ENCODE data around the gene SFMBT2. TPM values are rescaled to one million over a fixed set of nuclear protein-coding genes. Genes with fewer than 3 reads are reported as not detected.

Gene SFMBT2
- total RNA-seq, 4 donors from 2014 or later: 0.60 to 8.6 (median 2.5) TPM

DNA sequence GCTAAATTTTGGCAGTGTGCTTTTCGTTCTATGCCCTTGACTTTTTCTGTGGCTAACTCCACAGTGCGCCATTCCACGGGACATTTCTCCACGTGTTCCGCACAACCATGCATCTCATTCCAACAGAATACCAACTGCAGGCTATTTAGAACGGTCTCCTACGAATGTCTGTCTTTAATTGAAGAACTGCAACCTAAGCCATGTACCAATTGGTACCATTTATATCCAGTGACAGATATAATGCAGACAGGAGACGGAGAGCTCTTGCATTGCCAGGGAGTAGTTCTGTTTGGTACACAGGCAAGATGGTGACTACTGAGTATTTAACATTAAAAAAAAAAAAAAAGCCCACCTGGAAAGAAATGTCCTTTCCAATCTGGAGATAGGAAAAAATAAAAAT, 9.1 kb downstream of the SFMBT2 start:
- TF ChIP-seq POLR2AphosphoS5 (IDR thresholded peaks at IDR 0.05): no peak
- no peak for TF ChIP-seq POLR2A (IDR thresholded peaks at IDR 0.05)
- no peak for TF ChIP-seq EP300 (IDR thresholded peaks at IDR 0.05; ENCODE audit: low read depth)
- TF ChIP-seq, protein P1, sequence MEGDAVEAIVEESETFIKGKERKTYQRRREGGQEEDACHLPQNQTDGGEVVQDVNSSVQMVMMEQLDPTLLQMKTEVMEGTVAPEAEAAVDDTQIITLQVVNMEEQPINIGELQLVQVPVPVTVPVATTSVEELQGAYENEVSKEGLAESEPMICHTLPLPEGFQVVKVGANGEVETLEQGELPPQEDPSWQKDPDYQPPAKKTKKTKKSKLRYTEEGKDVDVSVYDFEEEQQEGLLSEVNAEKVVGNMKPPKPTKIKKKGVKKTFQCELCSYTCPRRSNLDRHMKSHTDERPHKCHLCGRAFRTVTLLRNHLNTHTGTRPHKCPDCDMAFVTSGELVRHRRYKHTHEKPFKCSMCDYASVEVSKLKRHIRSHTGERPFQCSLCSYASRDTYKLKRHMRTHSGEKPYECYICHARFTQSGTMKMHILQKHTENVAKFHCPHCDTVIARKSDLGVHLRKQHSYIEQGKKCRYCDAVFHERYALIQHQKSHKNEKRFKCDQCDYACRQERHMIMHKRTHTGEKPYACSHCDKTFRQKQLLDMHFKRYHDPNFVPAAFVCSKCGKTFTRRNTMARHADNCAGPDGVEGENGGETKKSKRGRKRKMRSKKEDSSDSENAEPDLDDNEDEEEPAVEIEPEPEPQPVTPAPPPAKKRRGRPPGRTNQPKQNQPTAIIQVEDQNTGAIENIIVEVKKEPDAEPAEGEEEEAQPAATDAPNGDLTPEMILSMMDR (IDR thresholded peaks at IDR 0.05): no peak
- H3K27ac ChIP-seq: no peak overlapping the region
- DNase-seq: no peak
- H3K27me3 ChIP-seq: no peaks in the 10 kb centered on the region
- no peaks in the 10 kb centered on the region for H3K9me3 ChIP-seq
- no peaks in the 10 kb centered on the region for H3K4me1 ChIP-seq
- in situ Hi-C loops (cut with MboI; ENCODE audit: low pct_ligation_motif_present in 1 of 4, low pct_unique_long_range_greater_than_20kb in 1 of 4, low sequenced_read_pairs in 3 of 4): loop anchor here (10.0 to 25.0 kb wide), 4 partner anchors 137 to 739 kb away; no protein-coding TSS in a partner anchor
- no peak overlapping the region for H3K4me3 ChIP-seq
- intact Hi-C loops (cut with DNase I; ENCODE audit: low total_unique reads): no loop called here
- WGBS, 2 donors (ENCODE audit: low coverage in 1 of 2): 94 to 97% methylated on average over 6 to 8 of the region's 8 CpGs
- no peaks in the 10 kb centered on the region for H3K36me3 ChIP-seq

DNA sequence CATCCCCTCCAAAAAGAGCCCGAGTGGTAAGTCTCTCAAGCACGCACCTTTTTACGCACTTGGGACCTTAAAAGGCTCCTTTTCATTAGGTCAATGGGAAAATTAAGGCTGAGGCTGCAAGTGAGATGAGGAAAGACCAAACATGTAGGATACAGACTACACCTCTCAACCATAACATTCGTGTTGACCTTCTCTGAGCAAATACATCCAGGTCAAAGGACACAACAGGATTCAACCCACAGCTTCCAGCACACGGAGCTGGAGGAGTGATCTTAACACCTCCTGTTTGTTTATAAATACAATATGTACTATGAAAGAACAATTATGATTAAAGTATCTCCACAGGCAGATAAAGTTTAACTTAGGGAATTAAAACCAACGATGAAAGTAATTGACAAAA, 9.7 kb downstream of the SFMBT2 start:
- no peak overlapping the region for H3K4me3 ChIP-seq
- H3K27me3 ChIP-seq: no peaks in the 10 kb centered on the region
- H3K4me1 ChIP-seq: no peaks in the 10 kb centered on the region
- no peaks in the 10 kb centered on the region for H3K9me3 ChIP-seq
- in situ Hi-C loops (cut with MboI; ENCODE audit: low pct_ligation_motif_present in 1 of 4, low pct_unique_long_range_greater_than_20kb in 1 of 4, low sequenced_read_pairs in 3 of 4) (loop anchor here (10.0 to 25.0 kb wide), 4 partner anchors 136 to 739 kb away; no protein-coding TSS in a partner anchor), intact Hi-C loops (cut with DNase I; ENCODE audit: low total_unique reads) (no loop called here)
- no peaks in the 10 kb centered on the region for H3K36me3 ChIP-seq
- DNase-seq: no peak
- 74 to 77% methylated on average over 6 of the region's 6 CpGs for WGBS, 2 donors (ENCODE audit: low coverage in 1 of 2)
- no peak overlapping the region for H3K27ac ChIP-seq
- TF ChIP-seq EP300 (IDR thresholded peaks at IDR 0.05; ENCODE audit: low read depth) (no peak), POLR2AphosphoS5 (IDR thresholded peaks at IDR 0.05) (no peak), POLR2A (IDR thresholded peaks at IDR 0.05) (no peak)
- TF ChIP-seq, protein P1 (IDR thresholded peaks at IDR 0.05): no peak

DNA sequence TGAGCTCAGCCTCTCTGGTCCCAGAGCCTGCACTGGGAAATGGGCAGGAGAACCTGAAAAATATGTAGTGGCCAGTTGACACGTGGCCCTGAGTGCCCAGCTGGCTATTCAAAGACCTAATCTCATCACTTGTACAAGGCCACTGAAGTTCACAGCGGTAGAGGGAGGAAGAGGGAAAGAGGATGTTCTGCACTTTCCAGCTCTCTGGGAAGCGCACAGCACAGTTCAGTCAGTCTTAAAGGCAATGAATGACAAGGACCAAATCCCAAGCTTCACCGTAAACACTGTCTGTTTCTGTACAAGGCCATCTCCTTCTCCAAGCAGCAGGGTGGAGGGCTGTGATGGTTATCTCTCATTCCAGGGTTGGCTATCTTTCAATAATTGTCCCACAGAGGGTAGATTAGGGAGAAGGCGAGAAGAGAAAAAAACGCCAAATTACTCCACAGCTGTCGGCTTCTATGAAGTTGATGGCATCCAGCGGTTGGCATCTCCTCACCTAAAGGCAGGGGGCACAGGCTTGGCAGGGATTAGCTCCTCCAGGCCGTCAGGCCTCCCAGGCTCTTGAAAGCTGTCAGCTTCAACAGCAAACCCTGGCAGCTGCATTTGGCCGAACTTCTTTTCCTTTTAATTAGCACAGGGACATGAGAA, 10.6 kb downstream of the SFMBT2 start:
- Histone ChIP-seq H3K9me3 (no peaks in the 10 kb centered on the region), H3K27ac (no peak overlapping the region), H3K27me3 (no peaks in the 10 kb centered on the region), H3K36me3 (no peaks in the 10 kb centered on the region), H3K4me1 (no peaks in the 10 kb centered on the region), H3K4me3 (no peak overlapping the region)
- 80 to 83% methylated on average over 1 to 10 of the region's 10 CpGs for WGBS, 2 donors (ENCODE audit: low coverage in 1 of 2)
- in situ Hi-C loops (cut with MboI; ENCODE audit: low pct_ligation_motif_present in 1 of 4, low pct_unique_long_range_greater_than_20kb in 1 of 4, low sequenced_read_pairs in 3 of 4) (loop anchor here (10.0 to 25.0 kb wide), 4 partner anchors 135 to 738 kb away; no protein-coding TSS in a partner anchor), intact Hi-C loops (cut with DNase I; ENCODE audit: low total_unique reads) (no loop called here)
- DNase-seq: no peak
- TF ChIP-seq POLR2A (IDR thresholded peaks at IDR 0.05) (no peak), POLR2AphosphoS5 (IDR thresholded peaks at IDR 0.05) (no peak), EP300 (IDR thresholded peaks at IDR 0.05; ENCODE audit: low read depth) (no peak)
- TF ChIP-seq, protein P1 (IDR thresholded peaks at IDR 0.05): no peak

DNA sequence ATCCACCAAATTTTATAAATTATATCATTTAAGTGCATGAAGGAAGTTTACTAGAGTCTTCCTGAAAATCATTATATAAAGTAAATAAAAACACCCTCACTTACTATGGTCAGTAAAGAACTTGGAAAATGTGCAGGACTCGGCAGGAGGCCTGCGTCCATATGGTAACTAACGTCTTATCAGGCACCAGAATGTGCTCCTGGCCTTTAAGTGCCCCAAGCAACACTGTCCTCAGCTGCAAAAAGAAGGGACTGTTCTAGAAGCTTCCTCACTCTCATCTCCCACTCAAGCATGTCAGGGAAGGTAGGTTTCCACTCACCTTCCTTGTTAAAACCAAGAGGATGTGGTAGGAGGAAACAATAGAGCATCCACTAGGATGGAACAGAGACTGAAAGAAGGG, 11.3 kb downstream of the SFMBT2 start:
- TF ChIP-seq POLR2A (IDR thresholded peaks at IDR 0.05) (no peak), POLR2AphosphoS5 (IDR thresholded peaks at IDR 0.05) (no peak), EP300 (IDR thresholded peaks at IDR 0.05; ENCODE audit: low read depth) (no peak)
- TF ChIP-seq, protein P1 (IDR thresholded peaks at IDR 0.05): no peak
- Histone ChIP-seq H3K4me3 (no peak overlapping the region), H3K4me1 (no peaks in the 10 kb centered on the region), H3K27ac (no peak overlapping the region), H3K9me3 (no peaks in the 10 kb centered on the region), H3K27me3 (no peaks in the 10 kb centered on the region), H3K36me3 (no peaks in the 10 kb centered on the region)
- no peak for DNase-seq
- 81 to 88% methylated on average over 3 of the region's 3 CpGs for WGBS, 2 donors (ENCODE audit: low coverage in 1 of 2)
- intact Hi-C loops (cut with DNase I; ENCODE audit: low total_unique reads): no loop called here
- in situ Hi-C loops (cut with MboI; ENCODE audit: low pct_ligation_motif_present in 1 of 4, low pct_unique_long_range_greater_than_20kb in 1 of 4, low sequenced_read_pairs in 3 of 4): no loop called here
